IMR-90 (cell line): ENCODE measurements around the gene NHLRC1.

Source experiments
- BHLHE40 ChIP-seq: fragments of 150-350 bp; IDR thresholded peaks from 2 replicates; pipeline ENCODE4 v1.6.1; 2016; ENCODE audit warnings: mild to moderate bottlenecking, low read depth, low read length
- CTCF ChIP-seq: conservative IDR thresholded peaks from 2 replicates; pipeline ENCODE4 v1.5.1; 2012; ENCODE audit warnings: mild to moderate bottlenecking, low read depth, low read length, improper control_type of control experiment
- POLR2A ChIP-seq: IDR thresholded peaks from 2 replicates; pipeline ENCODE4 v1.6.1; 2012; ENCODE audit warnings: mild to moderate bottlenecking, low read depth, low read length
- USF2 ChIP-seq: fragments of 150-350 bp; IDR thresholded peaks from 2 replicates; pipeline ENCODE4 v1.6.1; 2017; ENCODE audit warnings: mild to moderate bottlenecking, antibody characterized with exemption, low read length, low read depth

DNA sequence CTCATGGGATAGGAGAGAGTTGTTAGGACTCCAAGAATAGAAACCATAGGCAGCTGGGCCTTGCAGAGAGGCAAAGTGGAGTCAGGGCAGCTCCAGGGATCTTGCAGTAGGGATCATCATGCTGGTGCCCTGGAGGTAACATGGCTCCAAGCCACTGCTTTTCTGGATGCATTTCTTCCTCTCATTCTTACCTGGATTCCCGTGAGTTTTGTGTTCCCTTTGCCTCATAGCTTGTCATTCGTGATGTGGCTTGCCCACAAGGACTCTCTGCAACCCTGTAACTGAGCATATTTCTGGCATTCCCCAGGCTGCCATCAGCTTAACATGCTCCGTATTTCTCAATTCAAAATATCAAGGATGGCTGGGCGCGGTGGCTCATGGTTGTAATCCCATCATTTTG, 5.3 kb downstream of the NHLRC1 start:
- TF ChIP-seq CTCF (no peak), POLR2A (no peak), USF2 (no peak), BHLHE40 (no peak)
